ENCODE measurements around the gene CCDC12. TPM values are rescaled to one million over a fixed set of nuclear protein-coding genes. Genes with fewer than 3 reads are reported as not detected.

The CCDC12 gene
- total RNA-seq, 1 experiment from 2014 or later: 46.5 TPM

DNA sequence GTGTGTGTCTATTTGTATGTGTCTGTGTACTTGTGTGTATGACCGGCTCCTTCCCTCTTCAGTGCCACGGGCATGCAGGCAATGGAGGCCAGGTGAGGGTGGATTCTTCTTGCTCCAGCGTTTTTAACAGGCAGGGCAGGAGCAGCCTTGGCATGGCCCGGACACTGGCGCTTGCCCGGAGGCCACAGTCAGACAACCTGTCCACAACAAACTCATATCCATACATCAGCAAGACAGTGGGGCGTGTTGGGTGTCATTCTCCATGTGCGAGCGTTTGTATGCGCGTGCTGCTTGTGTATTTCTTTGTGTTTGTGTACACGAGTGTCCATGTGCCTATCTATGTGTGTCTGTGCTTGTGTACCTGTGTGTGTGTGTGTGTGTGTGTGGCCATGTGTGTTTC is 69.3 kb downstream of the CCDC12 start (continued):
- TF ChIP-seq SP1 (IDR thresholded peaks at IDR 0.05; ENCODE audit: low read depth): no peak
- no peak for TF ChIP-seq TCF7L2 (IDR thresholded peaks at IDR 0.05; ENCODE audit: borderline replicate concordance, extremely low read depth, insufficient read depth, insufficient read length)

DNA sequence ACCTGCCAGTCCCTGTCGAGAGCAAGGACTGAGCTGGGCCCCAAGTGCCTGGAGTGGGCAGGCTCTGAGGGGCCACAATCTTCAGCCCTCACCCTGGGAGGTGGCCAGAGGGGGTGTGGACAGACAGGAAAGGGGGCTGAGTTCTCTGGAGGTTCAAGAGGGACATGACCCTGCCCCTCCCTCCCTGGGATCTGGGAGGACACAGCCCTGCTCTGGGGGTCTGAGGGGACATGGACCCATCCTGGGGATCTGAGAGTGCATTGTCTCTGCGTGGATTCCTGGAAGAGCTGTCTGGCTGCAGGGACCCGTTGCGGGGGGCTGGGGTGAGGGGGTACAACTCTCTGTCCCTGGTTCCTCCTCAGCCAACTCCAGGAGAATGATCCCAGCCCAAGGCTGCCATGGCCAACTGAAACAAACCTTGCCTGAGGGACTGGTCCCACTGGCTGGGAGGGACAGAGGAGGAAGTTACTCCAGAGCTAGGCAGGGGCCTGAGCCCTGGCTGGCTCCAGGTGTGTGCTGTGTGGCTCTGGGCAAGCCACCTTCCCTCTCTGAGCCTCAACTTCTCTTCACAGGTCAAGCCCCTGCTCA is 70.0 kb downstream of the CCDC12 start:
- intact Hi-C loops (cut with micrococcal nuclease): no loop called here

More for the DNA sequence above, 70.0 kb downstream of the CCDC12 start:
- no peaks in the 10 kb centered on the region for H3K9me2 ChIP-seq (ENCODE audit: insufficient read depth)
- H3K27ac ChIP-seq (ENCODE audit: low read depth, low read length): no peak overlapping the region
- H3K4me3 ChIP-seq (replicated peaks in 1 of 2; ENCODE audit: low read depth in 1 of 2, low read length in 2 of 2): no peak overlapping the region
- H3K79me2 ChIP-seq (ENCODE audit: insufficient read depth, low read length): no peaks in the 10 kb centered on the region
- no peak for DNase-seq (ENCODE audit: low read depth, low spot score)
- no TSS peak for BruUV-seq (replicated peaks)
- ATAC-seq: no peak
- TF ChIP-seq CTCF (IDR thresholded peaks at IDR 0.05 in 2 of 3, conservative IDR thresholded peaks at IDR 0.05 in 1 of 3; ENCODE audit: borderline replicate concordance in 1 of 3, insufficient read depth in 1 of 3, low read depth in 2 of 3, low read length in 2 of 3): no peak
- TF ChIP-seq ZFX (IDR thresholded peaks at IDR 0.05): no peak
- TF ChIP-seq POLR2A (IDR thresholded peaks at IDR 0.05; ENCODE audit: borderline replicate concordance, extremely low read depth, insufficient read depth, insufficient read length): no peak
- TF ChIP-seq, protein P1, sequence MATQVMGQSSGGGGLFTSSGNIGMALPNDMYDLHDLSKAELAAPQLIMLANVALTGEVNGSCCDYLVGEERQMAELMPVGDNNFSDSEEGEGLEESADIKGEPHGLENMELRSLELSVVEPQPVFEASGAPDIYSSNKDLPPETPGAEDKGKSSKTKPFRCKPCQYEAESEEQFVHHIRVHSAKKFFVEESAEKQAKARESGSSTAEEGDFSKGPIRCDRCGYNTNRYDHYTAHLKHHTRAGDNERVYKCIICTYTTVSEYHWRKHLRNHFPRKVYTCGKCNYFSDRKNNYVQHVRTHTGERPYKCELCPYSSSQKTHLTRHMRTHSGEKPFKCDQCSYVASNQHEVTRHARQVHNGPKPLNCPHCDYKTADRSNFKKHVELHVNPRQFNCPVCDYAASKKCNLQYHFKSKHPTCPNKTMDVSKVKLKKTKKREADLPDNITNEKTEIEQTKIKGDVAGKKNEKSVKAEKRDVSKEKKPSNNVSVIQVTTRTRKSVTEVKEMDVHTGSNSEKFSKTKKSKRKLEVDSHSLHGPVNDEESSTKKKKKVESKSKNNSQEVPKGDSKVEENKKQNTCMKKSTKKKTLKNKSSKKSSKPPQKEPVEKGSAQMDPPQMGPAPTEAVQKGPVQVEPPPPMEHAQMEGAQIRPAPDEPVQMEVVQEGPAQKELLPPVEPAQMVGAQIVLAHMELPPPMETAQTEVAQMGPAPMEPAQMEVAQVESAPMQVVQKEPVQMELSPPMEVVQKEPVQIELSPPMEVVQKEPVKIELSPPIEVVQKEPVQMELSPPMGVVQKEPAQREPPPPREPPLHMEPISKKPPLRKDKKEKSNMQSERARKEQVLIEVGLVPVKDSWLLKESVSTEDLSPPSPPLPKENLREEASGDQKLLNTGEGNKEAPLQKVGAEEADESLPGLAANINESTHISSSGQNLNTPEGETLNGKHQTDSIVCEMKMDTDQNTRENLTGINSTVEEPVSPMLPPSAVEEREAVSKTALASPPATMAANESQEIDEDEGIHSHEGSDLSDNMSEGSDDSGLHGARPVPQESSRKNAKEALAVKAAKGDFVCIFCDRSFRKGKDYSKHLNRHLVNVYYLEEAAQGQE (IDR thresholded peaks at IDR 0.05; ENCODE audit: low read depth): no peak
- TF ChIP-seq EZH2phosphoT487 (IDR thresholded peaks at IDR 0.05; ENCODE audit: borderline replicate concordance): no peak
- no peak for TF ChIP-seq TCF7L2 (IDR thresholded peaks at IDR 0.05; ENCODE audit: borderline replicate concordance, extremely low read depth, insufficient read depth, insufficient read length)
- no peak for TF ChIP-seq EGR1 (IDR thresholded peaks at IDR 0.05; ENCODE audit: low read depth)
- TF ChIP-seq POLR2AphosphoS5 (IDR thresholded peaks at IDR 0.05; ENCODE audit: low read depth, low read length): no peak
- no peak for TF ChIP-seq RAD21 (IDR thresholded peaks at IDR 0.05; ENCODE audit: low read depth)
- TF ChIP-seq ELF1 (IDR thresholded peaks at IDR 0.05; ENCODE audit: borderline replicate concordance, low read depth): no peak
- ChIA-PET POLR2A (no interaction called here), CTCF (no interaction called here), RAD21 (ENCODE audit: low non-redundant PET in 1 of 2, low total read pairs in 2 of 2, uncharacterized antibody in 2 of 2, unreplicated experiment in 2 of 2) (no interaction called here)
- no peaks in the 10 kb centered on the region for H3K9me3 ChIP-seq (ENCODE audit: control insufficient read depth in 1 of 2, insufficient read depth in 1 of 2, low read depth in 1 of 2, low read length in 2 of 2)
- no peak overlapping the region for H3K9ac ChIP-seq (ENCODE audit: low read length)
- no peaks in the 10 kb centered on the region for H3K36me3 ChIP-seq (ENCODE audit: control insufficient read depth in 1 of 2, insufficient read depth in 2 of 2, low read length in 2 of 2)
- H4K20me1 ChIP-seq (ENCODE audit: insufficient read depth): no peaks in the 10 kb centered on the region
- no peak overlapping the region for H3K4me2 ChIP-seq (ENCODE audit: low read length)
- H2AFZ ChIP-seq (ENCODE audit: low read depth, low read length, poor library complexity, severe bottlenecking): no peak overlapping the region
- H3K27me3 ChIP-seq (ENCODE audit: insufficient read depth, low read length): no peaks in the 10 kb centered on the region
- peaks cover 0 to 19% of the 10 kb centered on the region in 2 experiments; a peak in 3 of 4 replicates for H3K4me1 ChIP-seq (ENCODE audit: control insufficient read depth in 1 of 2, insufficient read depth in 2 of 2, low read length in 2 of 2)
